Neural progenitor cell (in vitro differentiated cells): ENCODE data around the gene TOMM70. TPM values are rescaled to one million over a fixed set of nuclear protein-coding genes. Genes with fewer than 3 reads are reported as not detected.

Experiments
- DNase-seq: peaks from one replicate; pipeline ENCODE4 v3.0.0-alpha.2; 2016; ENCODE audit warnings: low spot score
- H2AFZ ChIP-seq: fragments of 200-600 bp; sonication (generic); replicated peaks from 2 replicates; pipeline ENCODE4 v1.6.1; 2016; ENCODE audit warnings: antibody characterized with exemption
- H3F3A ChIP-seq: fragments of 200-600 bp; sonication (generic); 2 replicates; pipeline ENCODE4 v1.6.1; 2016; ENCODE audit warnings: antibody characterized with exemption, low read depth
- H3K27ac ChIP-seq: fragments of 200-600 bp; sonication (generic); 2 replicates; pipeline ENCODE4 v1.5.1; 2016; ENCODE audit warnings: mild to moderate bottlenecking
- H3K27me3 ChIP-seq: fragments of 200-600 bp; sonication (generic); 2 replicates; pipeline ENCODE4 v1.6.1; 2016; ENCODE audit warnings: mild to moderate bottlenecking, moderate library complexity
- H3K36me3 ChIP-seq: fragments of 200-600 bp; sonication (generic); 2 replicates; pipeline ENCODE4 v1.5.1; 2016
- H3K4me1 ChIP-seq: fragments of 200-600 bp; sonication (generic); 2 replicates; pipeline ENCODE4 v1.6.1; 2016; ENCODE audit warnings: mixed run types
- H3K4me2 ChIP-seq: fragments of 200-600 bp; sonication (generic); 2 replicates; pipeline ENCODE4 v1.6.1; 2016
- H3K4me3 ChIP-seq: fragments of 200-600 bp; sonication (generic); 2 replicates; pipeline ENCODE4 v1.5.1; 2016
- H3K79me2 ChIP-seq: fragments of 200-600 bp; sonication (generic); 2 replicates; pipeline ENCODE4 v1.6.1; 2016; ENCODE audit warnings: low read depth
- H3K9ac ChIP-seq: fragments of 200-600 bp; sonication (generic); 2 replicates; pipeline ENCODE4 v1.6.1; 2016
- H3K9me3 ChIP-seq: fragments of 200-600 bp; sonication (generic); 2 replicates; pipeline ENCODE4 v1.5.1; 2016; ENCODE audit warnings: low read depth
- H4K20me1 ChIP-seq: fragments of 200-600 bp; sonication (generic); 2 replicates; pipeline ENCODE4 v1.6.1; 2016; ENCODE audit warnings: low read depth
- H3K27ac Mint-ChIP-seq: 3 replicates; pipeline ENCODE4 v1.8.0; 2021; ENCODE audit warnings: mixed read lengths
- H3K27me3 Mint-ChIP-seq: 2 replicates; pipeline ENCODE4 v1.8.0; 2022; ENCODE audit warnings: low read depth, mild to moderate bottlenecking, inconsistent platforms, moderate library complexity, mixed read lengths; ENCODE audit not compliant: insufficient read depth
- H3K36me3 Mint-ChIP-seq: 3 replicates; pipeline ENCODE4 v1.8.0; 2021; ENCODE audit warnings: mixed read lengths
- H3K4me1 Mint-ChIP-seq: 3 replicates; pipeline ENCODE4 v1.8.0; 2021; ENCODE audit warnings: mixed read lengths
- H3K4me3 Mint-ChIP-seq: 3 replicates; pipeline ENCODE4 v1.8.0; 2021; ENCODE audit warnings: mild to moderate bottlenecking, moderate library complexity, mixed read lengths
- H3K9me3 Mint-ChIP-seq: 3 replicates; pipeline ENCODE4 v1.8.0; 2020; ENCODE audit warnings: mixed read lengths
- CTCF ChIP-seq: fragments of 200-600 bp; sonication (generic); IDR thresholded peaks from 2 replicates; pipeline ENCODE4 v1.5.1; 2017; ENCODE audit warnings: antibody characterized with exemption, mild to moderate bottlenecking
- EZH2 ChIP-seq: fragments of 200-600 bp; sonication (generic); IDR thresholded peaks from 2 replicates; pipeline ENCODE4 v1.6.1; 2017; ENCODE audit warnings: antibody characterized with exemption, mild to moderate bottlenecking, moderate library complexity
- EZH2phosphoT487 ChIP-seq: fragments of 200-600 bp; sonication (generic); IDR thresholded peaks from 2 replicates; pipeline ENCODE4 v1.6.1; 2017; ENCODE audit warnings: antibody characterized with exemption
- total RNA-seq: library from RNA; depleted of rRNA; stranded (reverse); fragments of >200 nt; gene quantifications from 2 replicates; pipeline ENCODE4 v1.2.3, GENCODE V29; 2015; ENCODE audit warnings: low replicate concordance

Gene TOMM70
- total RNA-seq, 1 donor from 2014 or later, result 58.5 TPM

GRCh38 chr3:100395679-100396431, 5.0 kb downstream of the TOMM70 start:
- Histone ChIP-seq H2AFZ (no peak overlapping the region), H3K27ac (no peak overlapping the region), H3K36me3 (no peaks in the 10 kb centered on the region), H4K20me1 (peaks cover 13% of the 10 kb centered on the region), H3K4me1 (peaks cover 11% of the 10 kb centered on the region), H3K9ac (no peak overlapping the region), H3K9me3 (no peaks in the 10 kb centered on the region), H3K79me2 (peaks cover 100% of the 10 kb centered on the region), H3K4me3 (no peak overlapping the region), H3K27me3 (no peaks in the 10 kb centered on the region), H3F3A (peaks cover 2% of the 10 kb centered on the region), H3K4me2 (no peak overlapping the region)
- Mint-ChIP-seq H3K9me3 (no peaks in the 10 kb centered on the region), H3K4me3 (no peak overlapping the region), H3K36me3 (peaks cover 7% of the 10 kb centered on the region), H3K27me3 (no peaks in the 10 kb centered on the region), H3K4me1 (peaks cover 18% of the 10 kb centered on the region), H3K27ac (no peak overlapping the region)
- TF ChIP-seq EZH2phosphoT487, result no peak
- TF ChIP-seq CTCF, result no peak
- TF ChIP-seq EZH2, result no peak
- DNase-seq, result no peak

- Histone ChIP-seq H3K27me3 (no peaks in the 10 kb centered on the region), H3K4me2 (no peak overlapping the region), H3K36me3 (peaks cover 15% of the 10 kb centered on the region), H3K4me3 (no peak overlapping the region), H2AFZ (no peak overlapping the region), H3F3A (no peaks in the 10 kb centered on the region), H3K4me1 (no peaks in the 10 kb centered on the region), H3K79me2 (peaks cover 79% of the 10 kb centered on the region), H3K27ac (no peak overlapping the region), H3K9ac (no peak overlapping the region), H3K9me3 (peaks cover 4% of the 10 kb centered on the region), H4K20me1 (no peaks in the 10 kb centered on the region)
- H3K27ac Mint-ChIP-seq, result no peak overlapping the region
- no peak overlapping the region for H3K4me3 Mint-ChIP-seq
- no peaks in the 10 kb centered on the region for H3K27me3 Mint-ChIP-seq
- H3K36me3 Mint-ChIP-seq, result peaks cover 27% of the 10 kb centered on the region
- H3K4me1 Mint-ChIP-seq, result no peaks in the 10 kb centered on the region
- peaks cover 13% of the 10 kb centered on the region for H3K9me3 Mint-ChIP-seq
- DNase-seq, result no peak
- no peak for TF ChIP-seq CTCF
- no peak for TF ChIP-seq EZH2
- TF ChIP-seq EZH2phosphoT487, result no peak
Observed at GRCh38 chr3:100389025-100389424, 11.9 kb downstream of the TOMM70 start.

- Histone ChIP-seq H3K79me2 (peaks cover 54% of the 10 kb centered on the region), H3K9ac (no peak overlapping the region), H3K4me3 (no peak overlapping the region), H3K36me3 (peaks cover 15% of the 10 kb centered on the region), H3F3A (no peaks in the 10 kb centered on the region), H3K4me1 (no peaks in the 10 kb centered on the region), H3K27me3 (no peaks in the 10 kb centered on the region), H2AFZ (no peak overlapping the region), H3K9me3 (peaks cover 4% of the 10 kb centered on the region), H3K4me2 (no peak overlapping the region), H4K20me1 (no peaks in the 10 kb centered on the region), H3K27ac (no peak overlapping the region)
- peaks cover 26% of the 10 kb centered on the region for H3K36me3 Mint-ChIP-seq
- TF ChIP-seq EZH2phosphoT487, result no peak
- no peak for TF ChIP-seq CTCF
- TF ChIP-seq EZH2, result no peak
- no peak overlapping the region for H3K27ac Mint-ChIP-seq
- no peaks in the 10 kb centered on the region for H3K27me3 Mint-ChIP-seq
- no peak overlapping the region for H3K4me3 Mint-ChIP-seq
- DNase-seq, result no peak
- peaks cover 13% of the 10 kb centered on the region for H3K9me3 Mint-ChIP-seq
- H3K4me1 Mint-ChIP-seq, result no peaks in the 10 kb centered on the region
Observed at GRCh38 chr3:100386437-100387074, 14.3 kb downstream of the TOMM70 start.
